Ovary (tissue), 3 donors: ENCODE measurements around the gene ATP5MC2.

Experiments used
- EP300 ChIP-seq: sonication (generic); formaldehyde crosslinking; IDR thresholded peaks from one replicate; pipeline ENCODE4 v1.6.1; 2017; ENCODE audit warnings: antibody characterized with exemption
- POLR2A ChIP-seq: fragments of 450-650 bp; IDR thresholded peaks from one replicate; pipeline ENCODE4 v1.6.1; 2017; ENCODE audit warnings: antibody characterized with exemption, mild to moderate bottlenecking, moderate library complexity
- TF ChIP-seq, protein P1 (sequence below), 3 donors: fragments of 450-650 bp in 2 of 3; fragments of 200-600 bp in 1 of 3; IDR thresholded peaks; one replicate each; pipeline versions ENCODE4 v1.5.1 to v1.8.0; 2016 to 2022; ENCODE audit warnings: antibody characterized with exemption in 3 of 3, mild to moderate bottlenecking in 1 of 3
- donor health status: DM: no; HTN: no; CAD: no.

DNA sequence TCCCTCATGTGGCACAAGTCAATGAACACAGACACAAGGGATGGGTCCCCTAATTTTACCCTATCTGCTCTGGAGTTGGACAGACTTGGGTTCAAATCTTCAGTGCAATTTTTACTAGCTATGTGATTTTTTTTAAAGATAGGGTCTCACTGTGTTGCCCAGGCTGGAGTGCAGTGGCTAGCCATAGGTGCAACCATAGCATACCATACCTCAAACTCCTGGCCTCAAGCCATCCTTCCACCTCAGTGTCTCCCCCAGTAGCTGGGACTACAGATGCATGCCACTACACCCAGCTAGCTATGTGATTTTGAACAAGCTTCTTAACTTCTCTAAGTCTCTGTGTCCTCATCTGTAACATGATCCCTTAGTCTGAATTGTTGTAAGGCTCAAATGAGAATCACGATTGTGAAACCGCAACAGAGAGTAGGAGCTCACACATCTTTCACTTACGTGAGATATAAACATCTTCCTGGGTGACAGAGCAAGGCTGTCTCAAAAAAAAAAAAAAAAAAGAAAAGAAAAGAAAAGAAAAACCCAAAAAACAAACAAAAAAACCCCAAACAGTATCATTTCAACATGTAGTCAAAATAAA lies 46.7 kb upstream of the ATP5MC2 start:
- TF ChIP-seq, protein P1, sequence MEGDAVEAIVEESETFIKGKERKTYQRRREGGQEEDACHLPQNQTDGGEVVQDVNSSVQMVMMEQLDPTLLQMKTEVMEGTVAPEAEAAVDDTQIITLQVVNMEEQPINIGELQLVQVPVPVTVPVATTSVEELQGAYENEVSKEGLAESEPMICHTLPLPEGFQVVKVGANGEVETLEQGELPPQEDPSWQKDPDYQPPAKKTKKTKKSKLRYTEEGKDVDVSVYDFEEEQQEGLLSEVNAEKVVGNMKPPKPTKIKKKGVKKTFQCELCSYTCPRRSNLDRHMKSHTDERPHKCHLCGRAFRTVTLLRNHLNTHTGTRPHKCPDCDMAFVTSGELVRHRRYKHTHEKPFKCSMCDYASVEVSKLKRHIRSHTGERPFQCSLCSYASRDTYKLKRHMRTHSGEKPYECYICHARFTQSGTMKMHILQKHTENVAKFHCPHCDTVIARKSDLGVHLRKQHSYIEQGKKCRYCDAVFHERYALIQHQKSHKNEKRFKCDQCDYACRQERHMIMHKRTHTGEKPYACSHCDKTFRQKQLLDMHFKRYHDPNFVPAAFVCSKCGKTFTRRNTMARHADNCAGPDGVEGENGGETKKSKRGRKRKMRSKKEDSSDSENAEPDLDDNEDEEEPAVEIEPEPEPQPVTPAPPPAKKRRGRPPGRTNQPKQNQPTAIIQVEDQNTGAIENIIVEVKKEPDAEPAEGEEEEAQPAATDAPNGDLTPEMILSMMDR (IDR thresholded peaks at IDR 0.05), result no peak
- TF ChIP-seq EP300, result no peak
- TF ChIP-seq POLR2A, result no peak
